GM12878 (cell line): ENCODE results near the gene SUPT3H. TPM values are rescaled to one million over a fixed set of nuclear protein-coding genes. Genes with fewer than 3 reads are reported as not detected.
A peak's percentile ranks its signal among the peaks of the same experiment; 100 is the strongest.

ENCODE experiments used
- ATAC-seq: fragments of 200-7000 bp; cut with Tn5 transposase; 3 replicates; pipeline ENCODE4 v1.9.1; 2020; ENCODE audit warnings: mild to moderate bottlenecking, moderate library complexity
- BruUV-seq: library from RNA; stranded (reverse); fragments of 400-500 nt; replicated peaks from 2 replicates; lab custom pipeline; 2021; lab: Mats Ljungman, UMichigan
- CTCF ChIA-PET: fragments of 300-600 bp; sonication (Branson Sonifier 250); formaldehyde crosslinking; extraction: SDS; loops from one replicate; lab custom pipeline; 2021; ENCODE audit warnings: inconsistent platforms; lab: Yijun Ruan, JAX
- POLR2A ChIA-PET: fragments of 350-600 bp; formaldehyde crosslinking; extraction: SDS; loops from one replicate; lab custom pipeline; 2021; ENCODE audit warnings: inconsistent platforms; lab: Charles Lee
- RAD21 ChIA-PET: fragments of 300-600 bp; sonication (Branson Sonifier 250); formaldehyde crosslinking; loops from one replicate; lab custom pipeline; 2023; ENCODE audit warnings: antibody characterized with exemption; ENCODE audit not compliant: unreplicated experiment; lab: Charles Lee
- SMC1A ChIA-PET: fragments of 300-600 bp; sonication (Branson Sonifier 250); formaldehyde crosslinking; loops from one replicate; lab custom pipeline; 2023; ENCODE audit not compliant: unreplicated experiment, uncharacterized antibody; lab: Charles Lee
- DNase-seq: peaks from one replicate; pipeline ENCODE4 v3.0.0-alpha.2; 2011; ENCODE audit warnings: low read depth, low spot score
- FAIRE-seq: peaks from 3 replicates; lab custom pipeline; 2011; peaks lifted over from hg19 to GRCh38; lab: Jason Lieb, UNC
- H2AFZ ChIP-seq: 2 replicates; pipeline ENCODE4 v1.6.0; 2011; ENCODE audit warnings: low read depth, low read length, control low read depth; ENCODE audit not compliant: control insufficient read depth
- H3K27ac ChIP-seq: 2 replicates; pipeline ENCODE4 v1.5.1; 2011; ENCODE audit warnings: control low read depth; ENCODE audit not compliant: control insufficient read depth, insufficient read depth
- H3K27me3 ChIP-seq, 2 experiments: replicated peaks in 1 of 2; 2 replicates each; pipeline versions ENCODE4 v1.6.0 to v1.6.1; 2011; ENCODE audit warnings: low read length in 1 of 2; ENCODE audit not compliant: control insufficient read depth in 2 of 2, insufficient read depth in 2 of 2
- H3K36me3 ChIP-seq, 2 experiments: 2 replicates each; pipeline ENCODE4 v1.5.1; 2011; ENCODE audit warnings: low read length in 1 of 2; ENCODE audit not compliant: control insufficient read depth in 2 of 2, insufficient read depth in 2 of 2
- H3K4me1 ChIP-seq: 2 replicates; pipeline ENCODE4 v1.6.1; 2011; ENCODE audit warnings: mild to moderate bottlenecking, low read length, moderate library complexity, mixed read lengths; ENCODE audit not compliant: control insufficient read depth, insufficient read depth
- H3K4me2 ChIP-seq: 2 replicates; pipeline ENCODE4 v1.6.0; 2011; ENCODE audit warnings: control low read depth; ENCODE audit not compliant: control insufficient read depth, insufficient read depth
- H3K4me3 ChIP-seq: fragments of 200-600 bp; sonication (generic); 2 replicates; pipeline ENCODE4 v1.5.1; 2016
- H3K79me2 ChIP-seq: 2 replicates; pipeline ENCODE4 v1.6.0; 2011; ENCODE audit warnings: low read length; ENCODE audit not compliant: control insufficient read depth, insufficient read depth
- H3K9ac ChIP-seq: 2 replicates; pipeline ENCODE4 v1.8.0; 2011; ENCODE audit warnings: low read length, control low read depth, mixed read lengths; ENCODE audit not compliant: control insufficient read depth, insufficient read depth
- H3K9me3 ChIP-seq: replicated peaks from 3 replicates; pipeline ENCODE4 v1.5.1; 2011; ENCODE audit warnings: mild to moderate bottlenecking, low read length; ENCODE audit not compliant: control insufficient read depth, insufficient read depth
- H4K20me1 ChIP-seq: 2 replicates; pipeline ENCODE4 v1.6.0; 2011; ENCODE audit not compliant: control insufficient read depth, insufficient read depth
- EZH2 ChIP-seq: IDR thresholded peaks from 2 replicates; pipeline ENCODE4 v1.6.1; 2012; ENCODE audit warnings: low read depth, mild to moderate bottlenecking, control low read depth, inconsistent platforms, low read length, borderline replicate concordance; ENCODE audit not compliant: control insufficient read depth
- GATAD2B ChIP-seq: fragments of 450-650 bp; conservative IDR thresholded peaks from 2 replicates; pipeline ENCODE4 v1.6.1; 2017; ENCODE audit warnings: low read depth, mild to moderate bottlenecking, moderate library complexity
- HDAC6 ChIP-seq: fragments of 200-600 bp; sonication (generic); IDR thresholded peaks from one replicate; pipeline ENCODE4 v1.8.0; 2017; ENCODE audit warnings: antibody characterized with exemption; ENCODE audit not compliant: unreplicated experiment
- KAT2A ChIP-seq: conservative IDR thresholded peaks from 2 replicates; pipeline ENCODE4 v1.6.1; 2011; ENCODE audit warnings: low read depth, low read length; ENCODE audit not compliant: control insufficient read depth
- KDM1A ChIP-seq: fragments of 200-600 bp; sonication (generic); IDR thresholded peaks from 2 replicates; pipeline ENCODE4 v1.6.1; 2016; ENCODE audit warnings: borderline replicate concordance
- NR2C2 ChIP-seq: IDR thresholded peaks from 2 replicates; pipeline ENCODE4 v1.6.1; 2011; ENCODE audit warnings: borderline replicate concordance, low read depth; ENCODE audit not compliant: control insufficient read depth, insufficient read length
- SMAD1 ChIP-seq: fragments of 450-650 bp; IDR thresholded peaks from 2 replicates; pipeline ENCODE4 v1.6.1; 2018; ENCODE audit warnings: mild to moderate bottlenecking, low read depth; ENCODE audit not compliant: partially characterized antibody
- SMARCA5 ChIP-seq: fragments of 450-650 bp; IDR thresholded peaks from 2 replicates; pipeline ENCODE4 v1.6.1; 2017; ENCODE audit warnings: mild to moderate bottlenecking
- SP1 ChIP-seq: IDR thresholded peaks from one replicate; pipeline ENCODE4 v1.6.1; 2011; ENCODE audit warnings: low read depth, low read length
- TAF1 ChIP-seq: IDR thresholded peaks from 2 replicates; pipeline ENCODE4 v1.6.1; 2011; ENCODE audit warnings: mild to moderate bottlenecking, low read depth, low read length, borderline replicate concordance
- TCF7 ChIP-seq: IDR thresholded peaks from 2 replicates; pipeline ENCODE4 v1.6.1; 2014; ENCODE audit warnings: antibody characterized with exemption, borderline replicate concordance
- WGBS: methylation state at CpG from one replicate; pipeline ENCODE4 v1.1.6; 2016; ENCODE audit warnings: low lambda C conversion rate; ENCODE audit not compliant: insufficient replicate concordance, insufficient coverage; ENCODE audit errors: missing lambda C conversion rate; 5-methylcytosine and 5-hydroxymethylcytosine counted together
- in situ Hi-C: fragments of 300-500 bp; cut with MboI; formaldehyde crosslinking; loops from 9 replicates; pipeline ENCODE4 v1.14.3; 2018; ENCODE audit warnings: mixed read lengths
- intact Hi-C: fragments of 100-400 bp; cut with micrococcal nuclease; formaldehyde crosslinking; loops from one replicate; pipeline ENCODE4 v1.14.2; 2022; ENCODE audit not compliant: unreplicated experiment
- polyA plus RNA-seq, 11 experiments: library from polyadenylated mRNA; depleted of rRNA in 4 of 11; unstranded in 6 of 11; stranded (reverse) in 5 of 11; fragments of >200 nt; fragmentation: Nextera tagmentation in 4 of 11; fragmentation: Illumina TruSeq in 1 of 11; extraction: Ambion mirVana in 4 of 11; extraction: Trizol in 1 of 11; gene quantifications; 1 replicate in 1 of 11; 2 replicates in 10 of 11; pipeline versions ENCODE4 v1.2.1 to v1.2.3, GENCODE V29; 2011 to 2016; ENCODE audit warnings: inconsistent platforms in 2 of 11, missing spikeins in 2 of 11, low read depth in 1 of 11
- total RNA-seq, 4 experiments: library from RNA; depleted of rRNA in 3 of 4; stranded (reverse); fragments of >200 nt in 3 of 4; fragmentation: Illumina TruSeq in 1 of 4; extraction: Trizol in 1 of 4; gene quantifications; 2 replicates each; pipeline versions ENCODE4 v1.2.1 to v1.2.3, GENCODE V29; 2013 to 2021
- TF ChIP-seq, protein P1 (sequence below): IDR thresholded peaks from 2 replicates; pipeline ENCODE4 v1.6.1; 2011; ENCODE audit warnings: low read depth, mild to moderate bottlenecking, low read length, moderate library complexity, borderline replicate concordance; ENCODE audit errors: extremely low read depth
- TF ChIP-seq, protein P2 (sequence below): fragments of 450-650 bp; formaldehyde crosslinking; IDR thresholded peaks from 2 replicates; pipeline ENCODE4 v1.4.0; 2020; ENCODE audit warnings: mild to moderate bottlenecking, moderate library complexity
- TF ChIP-seq, protein P3 (sequence below): fragments of 450-650 bp; IDR thresholded peaks from 2 replicates; pipeline ENCODE4 v1.6.1; 2017; ENCODE audit warnings: borderline replicate concordance

The SUPT3H gene
- total and polyA plus RNA-seq, 10 of the 15 experiments (the other 5 are each of a cell fraction or from before 2014, with no cell fraction given): 0.51 to 3.7 (median 2.0) TPM

DNA sequence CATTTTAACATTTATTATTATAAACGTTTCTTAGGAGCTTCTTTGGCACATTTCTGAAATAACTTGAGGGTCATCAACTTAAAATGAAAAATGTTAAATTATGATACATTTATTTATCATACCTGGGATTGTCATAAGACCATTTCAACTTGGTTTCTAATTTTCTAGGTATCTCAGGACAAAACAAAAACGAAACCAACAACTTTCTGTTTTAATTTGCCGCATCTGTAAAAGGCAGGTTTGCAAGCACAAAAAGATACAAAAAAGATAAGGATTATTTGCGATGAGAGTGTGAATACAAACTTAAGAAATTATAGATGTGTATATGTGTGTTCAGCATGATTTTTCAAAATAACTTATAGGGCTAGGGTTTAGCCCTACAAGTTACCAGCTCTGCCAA lies 444.6 kb downstream of the SUPT3H start:
- H2AFZ ChIP-seq: peak overlapping the region; percentile 45
- TF ChIP-seq TAF1 (no peak), GATAD2B (no peak), KDM1A (no peak), TCF7 (no peak), HDAC6 (no peak), SP1 (no peak), SMARCA5 (no peak), EZH2 (no peak), KAT2A (no peak), NR2C2 (no peak), SMAD1 (no peak)
- TF ChIP-seq, protein P1, sequence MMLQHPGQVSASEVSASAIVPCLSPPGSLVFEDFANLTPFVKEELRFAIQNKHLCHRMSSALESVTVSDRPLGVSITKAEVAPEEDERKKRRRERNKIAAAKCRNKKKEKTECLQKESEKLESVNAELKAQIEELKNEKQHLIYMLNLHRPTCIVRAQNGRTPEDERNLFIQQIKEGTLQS: no peak
- TF ChIP-seq, protein P2, sequence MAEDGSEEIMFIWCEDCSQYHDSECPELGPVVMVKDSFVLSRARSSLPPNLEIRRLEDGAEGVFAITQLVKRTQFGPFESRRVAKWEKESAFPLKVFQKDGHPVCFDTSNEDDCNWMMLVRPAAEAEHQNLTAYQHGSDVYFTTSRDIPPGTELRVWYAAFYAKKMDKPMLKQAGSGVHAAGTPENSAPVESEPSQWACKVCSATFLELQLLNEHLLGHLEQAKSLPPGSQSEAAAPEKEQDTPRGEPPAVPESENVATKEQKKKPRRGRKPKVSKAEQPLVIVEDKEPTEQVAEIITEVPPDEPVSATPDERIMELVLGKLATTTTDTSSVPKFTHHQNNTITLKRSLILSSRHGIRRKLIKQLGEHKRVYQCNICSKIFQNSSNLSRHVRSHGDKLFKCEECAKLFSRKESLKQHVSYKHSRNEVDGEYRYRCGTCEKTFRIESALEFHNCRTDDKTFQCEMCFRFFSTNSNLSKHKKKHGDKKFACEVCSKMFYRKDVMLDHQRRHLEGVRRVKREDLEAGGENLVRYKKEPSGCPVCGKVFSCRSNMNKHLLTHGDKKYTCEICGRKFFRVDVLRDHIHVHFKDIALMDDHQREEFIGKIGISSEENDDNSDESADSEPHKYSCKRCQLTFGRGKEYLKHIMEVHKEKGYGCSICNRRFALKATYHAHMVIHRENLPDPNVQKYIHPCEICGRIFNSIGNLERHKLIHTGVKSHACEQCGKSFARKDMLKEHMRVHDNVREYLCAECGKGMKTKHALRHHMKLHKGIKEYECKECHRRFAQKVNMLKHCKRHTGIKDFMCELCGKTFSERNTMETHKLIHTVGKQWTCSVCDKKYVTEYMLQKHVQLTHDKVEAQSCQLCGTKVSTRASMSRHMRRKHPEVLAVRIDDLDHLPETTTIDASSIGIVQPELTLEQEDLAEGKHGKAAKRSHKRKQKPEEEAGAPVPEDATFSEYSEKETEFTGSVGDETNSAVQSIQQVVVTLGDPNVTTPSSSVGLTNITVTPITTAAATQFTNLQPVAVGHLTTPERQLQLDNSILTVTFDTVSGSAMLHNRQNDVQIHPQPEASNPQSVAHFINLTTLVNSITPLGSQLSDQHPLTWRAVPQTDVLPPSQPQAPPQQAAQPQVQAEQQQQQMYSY (CRISPR knock-in tag): no peak
- TF ChIP-seq, protein P3, sequence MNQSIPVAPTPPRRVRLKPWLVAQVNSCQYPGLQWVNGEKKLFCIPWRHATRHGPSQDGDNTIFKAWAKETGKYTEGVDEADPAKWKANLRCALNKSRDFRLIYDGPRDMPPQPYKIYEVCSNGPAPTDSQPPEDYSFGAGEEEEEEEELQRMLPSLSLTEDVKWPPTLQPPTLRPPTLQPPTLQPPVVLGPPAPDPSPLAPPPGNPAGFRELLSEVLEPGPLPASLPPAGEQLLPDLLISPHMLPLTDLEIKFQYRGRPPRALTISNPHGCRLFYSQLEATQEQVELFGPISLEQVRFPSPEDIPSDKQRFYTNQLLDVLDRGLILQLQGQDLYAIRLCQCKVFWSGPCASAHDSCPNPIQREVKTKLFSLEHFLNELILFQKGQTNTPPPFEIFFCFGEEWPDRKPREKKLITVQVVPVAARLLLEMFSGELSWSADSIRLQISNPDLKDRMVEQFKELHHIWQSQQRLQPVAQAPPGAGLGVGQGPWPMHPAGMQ: no peak
- TF ChIP-seq, all 136 proteins: peak for 0
- Histone ChIP-seq H3K4me2 (peak overlapping the region; percentile 50), H3K9me3 (no peaks in the 10 kb centered on the region), H4K20me1 (no peaks in the 10 kb centered on the region), H3K4me1 (no peaks in the 10 kb centered on the region), H3K79me2 (no peaks in the 10 kb centered on the region), H3K4me3 (0 out of 2 replicates have a peak overlapping the region, but pooled peaks have one; percentile 2), H3K27ac (peak overlapping the region; percentile 31), H3K27me3 (no peaks in the 10 kb centered on the region), H3K36me3 (no peaks in the 10 kb centered on the region), H3K9ac (no peak overlapping the region)
- in situ Hi-C loops (no loop called here), intact Hi-C loops (loop anchor here (5.0 to 10.0 kb wide), 2 partner anchors 196 to 268 kb away; no protein-coding TSS in a partner anchor)
- CTCF ChIA-PET: interaction anchor here (0.6 to 1.2 kb wide), 2 partner anchors 8 to 14 kb away, joined by 3 read pairs; no protein-coding TSS in a partner anchor
- FAIRE-seq (peak; percentile 65), ATAC-seq (peak; percentile 66), DNase-seq (no peak)
- POLR2A ChIA-PET: interaction anchor here (0.5 kb wide), 1 partner anchor 362 kb away, joined by 6 read pairs; no protein-coding TSS in a partner anchor
- 23% methylated on average over 4 of the region's 4 CpGs for WGBS
- RAD21 ChIA-PET: interaction anchor here (1.0 to 1.8 kb wide), 3 partner anchors 154 to 445 kb away, joined by 3 to 4 read pairs (median 3); no protein-coding TSS in a partner anchor
- SMC1A ChIA-PET: interaction anchor here (0.6 to 3.7 kb wide), 10 partner anchors 9 to 989 kb away, joined by 3 to 24 read pairs (median 4); no protein-coding TSS in a partner anchor
- no TSS peak for BruUV-seq
